Endothelial cell (in vitro differentiated cells): ENCODE results near the gene GALK2. TPM values are rescaled to one million over a fixed set of nuclear protein-coding genes. Genes with fewer than 3 reads are reported as not detected.
"Not testable (repeated sequence)": the region's sequence is repeated elsewhere in the genome, so short reads cannot be mapped to it uniquely, and the experiment has no call there.

ENCODE experiments used
- DNase-seq: peaks from one replicate; pipeline ENCODE4 v3.0.0; 2021; ENCODE audit warnings: low spot score
- H3K27ac Mint-ChIP-seq: one replicate; pipeline ENCODE4 v1.8.0; 2021; ENCODE audit warnings: mixed read lengths, inconsistent platforms; ENCODE audit not compliant: unreplicated experiment
- H3K27me3 Mint-ChIP-seq: one replicate; pipeline ENCODE4 v1.8.0; 2021; ENCODE audit warnings: mild to moderate bottlenecking, moderate library complexity, mixed read lengths, inconsistent platforms; ENCODE audit not compliant: unreplicated experiment
- H3K36me3 Mint-ChIP-seq: one replicate; pipeline ENCODE4 v1.8.0; 2021; ENCODE audit warnings: mild to moderate bottlenecking, low read depth, mixed read lengths, inconsistent platforms; ENCODE audit not compliant: unreplicated experiment
- H3K4me1 Mint-ChIP-seq: one replicate; pipeline ENCODE4 v1.8.0; 2021; ENCODE audit warnings: mild to moderate bottlenecking, mixed read lengths, inconsistent platforms; ENCODE audit not compliant: unreplicated experiment
- H3K4me3 Mint-ChIP-seq: one replicate; pipeline ENCODE4 v1.8.0; 2021; ENCODE audit warnings: mild to moderate bottlenecking, mixed read lengths, inconsistent platforms; ENCODE audit not compliant: unreplicated experiment
- H3K9me3 Mint-ChIP-seq: one replicate; pipeline ENCODE4 v1.8.0; 2021; ENCODE audit warnings: mixed read lengths, inconsistent platforms; ENCODE audit not compliant: unreplicated experiment
- CTCF ChIP-seq: fragments of 200-600 bp; sonication (generic); IDR thresholded peaks from one replicate; pipeline ENCODE4 v1.5.0; 2021; ENCODE audit warnings: antibody characterized with exemption; ENCODE audit not compliant: unreplicated experiment
- total RNA-seq: library from RNA; stranded (reverse); fragmentation: NEBNext Ultra II Directional; extraction: Animal tissue kit (Norgen Biotek cat#: 25700); gene quantifications from one replicate; pipeline ENCODE4 v1.2.1, GENCODE V29; 2021; ENCODE audit not compliant: unreplicated experiment

The GALK2 gene
- total RNA-seq, 1 donor from 2014 or later: 25.7 TPM

- H3K36me3 Mint-ChIP-seq: peaks cover 15% of the 10 kb centered on the region
- peak overlapping the region; percentile 70 for H3K4me3 Mint-ChIP-seq
- peaks cover 2% of the 10 kb centered on the region for H3K27me3 Mint-ChIP-seq
- TF ChIP-seq CTCF: no peak
- peaks cover 15% of the 10 kb centered on the region for H3K4me1 Mint-ChIP-seq
- H3K27ac Mint-ChIP-seq: no peak overlapping the region
- H3K9me3 Mint-ChIP-seq: peaks cover 7% of the 10 kb centered on the region
- no peak for DNase-seq
Measured at GRCh38 chr15:49174902-49175301, 4.9 kb downstream of the GALK2 start.

DNA sequence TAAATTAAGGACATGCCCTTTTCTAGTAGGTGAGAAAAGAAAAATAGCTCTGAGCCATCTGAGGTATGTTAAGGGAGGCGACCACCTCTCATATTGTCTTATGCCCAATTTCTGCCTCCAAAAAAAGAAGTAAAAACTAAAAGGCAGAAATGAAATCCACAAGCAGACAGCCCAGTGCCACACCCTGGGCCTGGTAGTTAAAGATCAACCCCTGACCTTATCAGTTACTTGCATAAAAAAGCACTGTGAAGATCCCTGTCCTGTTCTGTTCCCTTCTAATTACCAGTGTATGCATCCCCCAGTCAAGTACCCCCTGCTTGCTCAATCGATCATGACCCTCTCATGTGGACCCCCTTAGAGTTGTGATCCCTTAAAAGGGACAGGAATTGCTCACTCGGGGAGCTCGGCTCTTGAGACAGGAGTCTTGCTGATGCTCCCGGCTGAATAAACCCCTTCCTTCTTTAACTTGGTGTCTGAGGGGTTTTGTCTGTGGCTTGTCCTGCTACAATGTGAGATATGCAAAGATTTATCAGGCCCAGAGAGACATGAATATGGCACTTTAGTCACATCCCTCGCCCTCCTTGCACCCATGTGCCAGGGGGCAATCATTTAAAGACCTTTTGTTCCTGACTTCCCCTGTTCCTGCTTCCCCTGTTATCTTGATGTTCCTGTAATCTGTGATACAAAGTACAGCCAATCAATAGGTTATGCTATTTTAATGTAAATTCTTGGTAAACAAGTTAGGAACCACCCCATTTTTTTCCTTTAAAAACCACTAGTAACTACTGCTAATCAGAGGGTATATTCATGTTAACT is 5.7 kb downstream of the GALK2 start:
- H3K27me3 Mint-ChIP-seq: not testable (repeated sequence)

GRCh38 chr15:49178497-49178896 is 8.4 kb downstream of the GALK2 start:
- Mint-ChIP-seq H3K9me3 (peaks cover 7% of the 10 kb centered on the region), H3K36me3 (peaks cover 15% of the 10 kb centered on the region), H3K4me1 (peaks cover 8% of the 10 kb centered on the region), H3K27me3 (peaks cover 2% of the 10 kb centered on the region), H3K4me3 (no peak overlapping the region), H3K27ac (no peak overlapping the region)
- TF ChIP-seq CTCF: no peak
- no peak for DNase-seq

More for the DNA sequence above, 5.7 kb downstream of the GALK2 start:
- not testable (repeated sequence) for H3K9me3 Mint-ChIP-seq, H3K27ac Mint-ChIP-seq, DNase-seq, H3K4me3 Mint-ChIP-seq, H3K4me1 Mint-ChIP-seq
- H3K36me3 Mint-ChIP-seq: peaks cover 15% of the 10 kb centered on the region

DNA sequence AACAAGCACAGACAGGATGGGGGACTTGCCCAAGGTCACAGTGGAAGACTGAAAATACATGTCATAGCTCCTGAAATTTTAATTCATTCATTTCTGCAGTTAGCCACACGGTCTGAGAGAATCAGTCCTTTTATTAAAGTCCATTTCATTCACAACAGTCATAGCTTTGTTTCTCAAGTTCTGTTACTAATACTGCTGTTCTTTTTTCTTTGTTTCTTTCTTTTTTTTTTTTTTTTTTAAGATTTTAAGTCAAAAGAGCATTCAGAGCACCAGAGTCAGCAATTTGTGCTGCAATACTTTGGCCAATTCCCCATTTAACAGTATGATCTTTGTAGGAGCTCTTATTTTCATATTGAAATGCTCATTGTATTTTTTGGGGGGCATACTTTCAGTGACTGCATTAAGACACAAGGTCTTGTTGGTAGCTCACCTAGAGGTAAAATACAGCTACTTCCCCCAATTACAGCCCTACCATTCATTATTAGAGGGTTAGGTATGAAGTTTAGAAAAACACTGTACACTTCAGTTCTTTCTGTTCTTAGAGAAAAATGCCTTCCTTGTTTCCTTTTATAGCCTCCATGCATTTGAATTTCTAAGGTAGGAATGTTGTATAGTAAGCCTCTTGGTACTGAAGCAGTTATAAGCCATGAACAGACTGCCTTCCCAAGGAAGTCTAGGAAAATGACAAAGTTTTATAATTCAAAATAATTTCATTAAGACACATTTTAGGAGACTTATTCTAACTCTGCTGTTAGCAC is 9.6 kb downstream of the GALK2 start:
- TF ChIP-seq CTCF: no peak
- Mint-ChIP-seq H3K36me3 (peaks cover 14% of the 10 kb centered on the region), H3K27me3 (peaks cover 2% of the 10 kb centered on the region), H3K4me3 (no peak overlapping the region), H3K4me1 (peaks cover 8% of the 10 kb centered on the region), H3K27ac (no peak overlapping the region), H3K9me3 (peaks cover 7% of the 10 kb centered on the region)
- no peak for DNase-seq

GRCh38 chr15:49182128-49182527 is 12.1 kb downstream of the GALK2 start:
- Mint-ChIP-seq H3K9me3 (no peaks in the 10 kb centered on the region), H3K27me3 (peaks cover 2% of the 10 kb centered on the region), H3K36me3 (peaks cover 10% of the 10 kb centered on the region), H3K4me1 (peaks cover 8% of the 10 kb centered on the region), H3K4me3 (peak overlapping the region; percentile 17), H3K27ac (no peak overlapping the region)
- no peak for DNase-seq
- TF ChIP-seq CTCF: no peak

DNA sequence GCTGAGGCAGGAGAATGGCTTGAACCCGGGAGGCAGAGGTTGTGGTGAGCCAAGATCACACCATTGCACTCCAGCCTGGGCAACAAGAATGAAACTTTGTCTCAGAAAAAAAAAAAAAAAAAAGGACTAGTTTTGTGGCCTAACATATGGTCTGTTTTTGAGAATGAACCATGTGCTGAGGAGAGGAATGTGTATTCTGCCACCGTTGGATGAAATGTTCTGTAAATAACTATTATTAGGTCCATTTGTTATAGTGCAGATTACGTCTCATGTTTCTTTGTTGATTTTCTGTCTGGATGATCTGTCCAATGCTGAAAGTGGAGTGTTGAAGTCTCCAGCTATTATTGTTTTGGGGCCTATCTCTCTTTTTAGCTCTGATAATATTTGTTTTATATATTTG is 13.7 kb downstream of the GALK2 start:
- H3K36me3 Mint-ChIP-seq: peaks cover 12% of the 10 kb centered on the region
- not testable (repeated sequence) for H3K4me1 Mint-ChIP-seq, H3K9me3 Mint-ChIP-seq, DNase-seq, H3K27me3 Mint-ChIP-seq, H3K4me3 Mint-ChIP-seq, H3K27ac Mint-ChIP-seq
